Coronary artery (tissue), 2 donors: ENCODE data around the gene LYRM4.

Source experiments
- DNase-seq: peaks from one replicate; pipeline ENCODE4 v3.0.0-alpha.2; 2017; ENCODE audit warnings: low spot score
- H3K27ac ChIP-seq, 2 donors: fragments of 200-600 bp; sonication (generic); one replicate each; pipeline ENCODE4 v1.5.1; 2016 to 2019
- H3K4me3 ChIP-seq: fragments of 200-600 bp; sonication (generic); 2 replicates; pipeline ENCODE4 v1.5.1; 2016; ENCODE audit warnings: mild to moderate bottlenecking, moderate library complexity
- CTCF ChIP-seq: fragments of 200-600 bp; sonication (generic); IDR thresholded peaks from one replicate; pipeline ENCODE4 v1.5.1; 2019; ENCODE audit warnings: antibody characterized with exemption

The LYRM4 gene

GRCh38 chr6:5098501-5099270, 162.1 kb downstream of the LYRM4 start:
- no peak for TF ChIP-seq CTCF
- H3K4me3 ChIP-seq, result no peak overlapping the region
- no peak overlapping the region for H3K27ac ChIP-seq
- peak; percentile 60 for DNase-seq

GRCh38 chr6:5096482-5096881, 164.3 kb downstream of the LYRM4 start:
- DNase-seq, result no peak
- Histone ChIP-seq H3K27ac (peak overlapping the region in 1 of 2 donors; percentile 35), H3K4me3 (no peak overlapping the region)
- TF ChIP-seq CTCF, result no peak

- Histone ChIP-seq H3K4me3 (no peak overlapping the region), H3K27ac (no peak overlapping the region)
- TF ChIP-seq CTCF, result no peak
- no peak for DNase-seq
Observed at GRCh38 chr6:5095236-5095635, 165.5 kb downstream of the LYRM4 start.

GRCh38 chr6:5094327-5094726, 166.4 kb downstream of the LYRM4 start:
- TF ChIP-seq CTCF, result no peak
- no peak overlapping the region for H3K27ac ChIP-seq
- DNase-seq, result no peak
- H3K4me3 ChIP-seq, result no peak overlapping the region

GRCh38 chr6:5093231-5094015, 167.3 kb downstream of the LYRM4 start:
- H3K4me3 ChIP-seq, result no peak overlapping the region
- no peak for TF ChIP-seq CTCF
- H3K27ac ChIP-seq, result no peak overlapping the region
- DNase-seq, result no peak

GRCh38 chr6:5091210-5092069, 169.3 kb downstream of the LYRM4 start:
- no peak overlapping the region for H3K4me3 ChIP-seq
- no peak for TF ChIP-seq CTCF
- DNase-seq, result no peak
- H3K27ac ChIP-seq, result no peak overlapping the region
